Panc1 (cell line): ENCODE data around the gene CKS1B.

Experiments
- CTCF ChIP-seq: fragments of 450-650 bp; IDR thresholded peaks from 2 replicates; pipeline ENCODE4 v1.5.1; 2017; ENCODE audit warnings: mild to moderate bottlenecking
- POLR2AphosphoS5 ChIP-seq: IDR thresholded peaks from 2 replicates; pipeline ENCODE4 v1.6.1; 2012; ENCODE audit warnings: mild to moderate bottlenecking, low read depth, low read length, moderate library complexity
- REST ChIP-seq, 2 experiments: IDR thresholded peaks; 2 replicates each; pipeline ENCODE4 v1.6.1; 2011 to 2012; ENCODE audit warnings: low read depth in 2 of 2, control low read depth in 1 of 2, low read length in 1 of 2, mild to moderate bottlenecking in 1 of 2, moderate library complexity in 1 of 2; ENCODE audit not compliant: insufficient read depth in 1 of 2
- SIN3A ChIP-seq: IDR thresholded peaks from 2 replicates; pipeline ENCODE4 v1.6.1; 2012; ENCODE audit warnings: low read depth, mild to moderate bottlenecking, low read length, moderate library complexity, borderline replicate concordance; ENCODE audit not compliant: insufficient read depth

GRCh38 chr1:155010211-155010918 is 35.9 kb downstream of the CKS1B start:
- TF ChIP-seq CTCF (no peak), POLR2AphosphoS5 (no peak), SIN3A (no peak), REST (IDR thresholded peaks at IDR 0.05; ENCODE audit: insufficient read depth in 1 of 2, low read depth in 2 of 2, low read length in 1 of 2) (no peak)
